HepG2 (cell line): Measurements from ENCODE around the gene MLN. TPM values are rescaled to one million over a fixed set of nuclear protein-coding genes. Genes with fewer than 3 reads are reported as not detected.

ENCODE experiments used
- ARHGAP35 ChIP-seq: sonication (generic); formaldehyde crosslinking; IDR thresholded peaks from 2 replicates; pipeline ENCODE4 v1.9.0; 2022; ENCODE audit warnings: mild to moderate bottlenecking, inconsistent platforms, moderate library complexity, missing genetic modification reagents, borderline replicate concordance
- ELF1 ChIP-seq: sonication (generic); formaldehyde crosslinking; IDR thresholded peaks from 2 replicates; pipeline ENCODE4 v1.4.0; 2020; ENCODE audit warnings: missing genetic modification reagents
- HNRNPK ChIP-seq: fragments of 200-400 bp; formaldehyde crosslinking; IDR thresholded peaks from 2 replicates; pipeline ENCODE4 v1.6.1; 2018; ENCODE audit warnings: low read length, low read depth, moderate library complexity, mild to moderate bottlenecking; ENCODE audit not compliant: poor library complexity, severe bottlenecking
- KDM3A ChIP-seq: IDR thresholded peaks from 2 replicates; pipeline ENCODE4 v1.6.1; 2018; ENCODE audit warnings: low read depth, missing compliant biosample characterization
- MAFG ChIP-seq: sonication (generic); formaldehyde crosslinking; IDR thresholded peaks from 2 replicates; pipeline ENCODE4 v1.5.1; 2020; ENCODE audit warnings: mild to moderate bottlenecking, missing genetic modification reagents
- MIER3 ChIP-seq: IDR thresholded peaks from 2 replicates; pipeline ENCODE4 v1.6.1; 2016; ENCODE audit warnings: missing compliant biosample characterization, borderline replicate concordance
- NFE2L2 ChIP-seq: fragments of 150-350 bp; IDR thresholded peaks from 2 replicates; pipeline ENCODE4 v1.6.1; 2014; ENCODE audit warnings: low read length
- RARG ChIP-seq: sonication (generic); formaldehyde crosslinking; IDR thresholded peaks from 2 replicates; pipeline ENCODE4 v1.4.0; 2020; ENCODE audit warnings: low read depth, mild to moderate bottlenecking, missing genetic modification reagents
- RFX1 ChIP-seq: fragments of 450-650 bp; IDR thresholded peaks from 2 replicates; pipeline ENCODE4 v1.6.1; 2017
- SP140L ChIP-seq: sonication (generic); formaldehyde crosslinking; IDR thresholded peaks from 2 replicates; pipeline ENCODE4 v1.4.0; 2020; ENCODE audit warnings: missing genetic modification reagents, borderline replicate concordance
- TEAD2 ChIP-seq: sonication (generic); formaldehyde crosslinking; IDR thresholded peaks from 2 replicates; pipeline ENCODE4 v1.9.0; 2021; ENCODE audit warnings: missing genetic modification reagents
- YEATS4 ChIP-seq: sonication (generic); formaldehyde crosslinking; IDR thresholded peaks from 2 replicates; pipeline ENCODE4 v1.4.0; 2020; ENCODE audit warnings: missing genetic modification reagents, borderline replicate concordance
- ZKSCAN1 ChIP-seq: fragments of 150-350 bp; IDR thresholded peaks from 2 replicates; pipeline ENCODE4 v1.6.1; 2014; ENCODE audit warnings: low read length
- ZNF557 ChIP-seq: sonication (generic); formaldehyde crosslinking; IDR thresholded peaks from 2 replicates; pipeline ENCODE4 v1.4.0; 2020; ENCODE audit warnings: missing genetic modification reagents
- ZNF841 ChIP-seq: sonication (generic); formaldehyde crosslinking; IDR thresholded peaks from 2 replicates; pipeline ENCODE4 v1.8.1; 2023; ENCODE audit warnings: missing genetic modification reagents, borderline replicate concordance
- ZSCAN9 ChIP-seq: IDR thresholded peaks from 2 replicates; pipeline ENCODE4 v1.6.1; 2016; ENCODE audit warnings: borderline replicate concordance
- polyA plus RNA-seq, 8 experiments: library from polyadenylated mRNA; depleted of rRNA in 3 of 8; stranded (reverse) in 7 of 8; unstranded in 1 of 8; fragments of >200 nt; fragmentation: Illumina TruSeq in 4 of 8; extraction: Trizol in 4 of 8; gene quantifications; 2 replicates each; pipeline versions ENCODE4 v1.2.1 to v1.2.3, GENCODE V29; 2011 to 2016; ENCODE audit warnings: low read depth in 4 of 8, missing spikeins in 1 of 8, mixed read lengths in 1 of 8; ENCODE audit not compliant: insufficient read depth in 1 of 8
- total RNA-seq, 5 experiments: library from RNA; depleted of rRNA; stranded (reverse); fragments of >200 nt; fragmentation: Illumina TruSeq; extraction: Trizol; gene quantifications; 2 replicates each; pipeline ENCODE4 v1.2.3, GENCODE V29; 2016; ENCODE audit warnings: low read depth in 1 of 5
- TF ChIP-seq, protein P1 (sequence below): IDR thresholded peaks from 2 replicates; pipeline ENCODE4 v1.6.1; 2016; ENCODE audit warnings: missing compliant biosample characterization, missing genetic modification reagents, borderline replicate concordance
- TF ChIP-seq, protein P2 (sequence below): sonication (generic); formaldehyde crosslinking; conservative IDR thresholded peaks from 2 replicates; pipeline ENCODE4 v1.4.0; 2020; ENCODE audit warnings: missing genetic modification reagents
- TF ChIP-seq, protein P3 (sequence below): sonication (generic); formaldehyde crosslinking; IDR thresholded peaks from 2 replicates; pipeline ENCODE4 v1.8.1; 2023; ENCODE audit warnings: mild to moderate bottlenecking, missing genetic modification reagents
- TF ChIP-seq, protein P4 (sequence below): sonication (generic); formaldehyde crosslinking; IDR thresholded peaks from 2 replicates; pipeline ENCODE4 v1.5.0; 2020; ENCODE audit warnings: missing genetic modification reagents
- TF ChIP-seq, protein P5 (sequence below): sonication (generic); formaldehyde crosslinking; conservative IDR thresholded peaks from 2 replicates; pipeline ENCODE4 v1.4.0; 2020; ENCODE audit warnings: mild to moderate bottlenecking, missing genetic modification reagents, moderate library complexity

Gene MLN
- total and polyA plus RNA-seq, 2 of the 13 experiments (the other 11 are each of a cell fraction or from before 2014, with no cell fraction given): not detected

DNA sequence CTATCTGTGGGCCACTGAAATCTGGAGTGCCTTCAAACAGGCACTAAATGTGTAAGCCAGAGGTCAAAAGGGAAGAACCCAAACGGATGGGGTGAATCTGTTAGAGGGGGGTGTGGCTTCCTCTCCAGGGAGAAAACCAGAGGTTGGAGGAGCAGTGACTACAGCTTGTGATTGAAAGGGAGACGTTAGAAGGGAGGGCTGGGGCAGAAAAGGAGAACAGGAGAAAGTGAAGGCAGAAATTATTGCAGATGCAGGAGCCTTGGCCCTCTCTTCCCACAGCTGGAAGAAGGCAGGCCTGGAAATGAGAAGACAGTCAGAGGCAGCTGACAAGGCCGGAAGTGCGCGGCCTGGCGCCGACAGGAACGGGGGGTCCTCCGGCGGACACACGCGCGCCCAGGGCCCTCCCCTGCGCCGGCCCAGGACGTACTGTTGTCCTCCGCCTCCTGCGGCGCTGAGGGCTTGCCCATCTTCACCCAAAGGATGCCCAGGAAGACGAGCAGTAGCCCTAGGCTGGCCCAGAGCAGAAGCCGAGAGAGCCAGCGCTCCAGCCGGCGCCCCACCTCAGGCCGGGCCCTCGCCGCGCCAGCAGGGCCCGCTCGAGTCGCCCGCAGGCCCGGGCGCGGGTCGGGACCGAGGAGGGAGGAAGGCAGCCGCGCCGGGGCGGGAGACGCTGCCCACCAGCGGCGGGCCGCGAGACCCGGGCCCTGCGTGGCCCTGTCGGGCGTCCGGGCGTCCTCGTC lies 15.7 kb downstream of the MLN start (continued):
- TF ChIP-seq, protein P1, sequence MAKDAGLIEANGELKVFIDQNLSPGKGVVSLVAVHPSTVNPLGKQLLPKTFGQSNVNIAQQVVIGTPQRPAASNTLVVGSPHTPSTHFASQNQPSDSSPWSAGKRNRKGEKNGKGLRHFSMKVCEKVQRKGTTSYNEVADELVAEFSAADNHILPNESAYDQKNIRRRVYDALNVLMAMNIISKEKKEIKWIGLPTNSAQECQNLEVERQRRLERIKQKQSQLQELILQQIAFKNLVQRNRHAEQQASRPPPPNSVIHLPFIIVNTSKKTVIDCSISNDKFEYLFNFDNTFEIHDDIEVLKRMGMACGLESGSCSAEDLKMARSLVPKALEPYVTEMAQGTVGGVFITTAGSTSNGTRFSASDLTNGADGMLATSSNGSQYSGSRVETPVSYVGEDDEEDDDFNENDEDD (CRISPR knock-in tag): peak; percentile 63
- TF ChIP-seq, protein P2, sequence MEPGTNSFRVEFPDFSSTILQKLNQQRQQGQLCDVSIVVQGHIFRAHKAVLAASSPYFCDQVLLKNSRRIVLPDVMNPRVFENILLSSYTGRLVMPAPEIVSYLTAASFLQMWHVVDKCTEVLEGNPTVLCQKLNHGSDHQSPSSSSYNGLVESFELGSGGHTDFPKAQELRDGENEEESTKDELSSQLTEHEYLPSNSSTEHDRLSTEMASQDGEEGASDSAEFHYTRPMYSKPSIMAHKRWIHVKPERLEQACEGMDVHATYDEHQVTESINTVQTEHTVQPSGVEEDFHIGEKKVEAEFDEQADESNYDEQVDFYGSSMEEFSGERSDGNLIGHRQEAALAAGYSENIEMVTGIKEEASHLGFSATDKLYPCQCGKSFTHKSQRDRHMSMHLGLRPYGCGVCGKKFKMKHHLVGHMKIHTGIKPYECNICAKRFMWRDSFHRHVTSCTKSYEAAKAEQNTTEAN (CRISPR knock-in tag): no peak; the same call in 1 of the 2 replicates
- TF ChIP-seq KDM3A (CRISPR knock-in tag) (0 out of 2 replicates have a peak, but pooled peaks have one; percentile 37), ARHGAP35 (CRISPR knock-in tag) (0 out of 2 replicates have a peak, but pooled peaks have one; percentile 21), SP140L (CRISPR knock-in tag) (no peak), NFE2L2 (no peak), RARG (CRISPR knock-in tag) (no peak), ZKSCAN1 (no peak), ZNF841 (CRISPR knock-in tag) (no peak), HNRNPK (no peak), ELF1 (CRISPR knock-in tag) (peak; percentile 89), TEAD2 (no peak), RFX1 (no peak), ZSCAN9 (CRISPR knock-in tag) (0 out of 2 replicates have a peak, but pooled peaks have one; percentile 44), MIER3 (CRISPR knock-in tag) (no peak), MAFG (CRISPR knock-in tag) (no peak), YEATS4 (0 out of 2 replicates have a peak, but pooled peaks have one; percentile 59), ZNF557 (no peak)
- TF ChIP-seq, protein P3, sequence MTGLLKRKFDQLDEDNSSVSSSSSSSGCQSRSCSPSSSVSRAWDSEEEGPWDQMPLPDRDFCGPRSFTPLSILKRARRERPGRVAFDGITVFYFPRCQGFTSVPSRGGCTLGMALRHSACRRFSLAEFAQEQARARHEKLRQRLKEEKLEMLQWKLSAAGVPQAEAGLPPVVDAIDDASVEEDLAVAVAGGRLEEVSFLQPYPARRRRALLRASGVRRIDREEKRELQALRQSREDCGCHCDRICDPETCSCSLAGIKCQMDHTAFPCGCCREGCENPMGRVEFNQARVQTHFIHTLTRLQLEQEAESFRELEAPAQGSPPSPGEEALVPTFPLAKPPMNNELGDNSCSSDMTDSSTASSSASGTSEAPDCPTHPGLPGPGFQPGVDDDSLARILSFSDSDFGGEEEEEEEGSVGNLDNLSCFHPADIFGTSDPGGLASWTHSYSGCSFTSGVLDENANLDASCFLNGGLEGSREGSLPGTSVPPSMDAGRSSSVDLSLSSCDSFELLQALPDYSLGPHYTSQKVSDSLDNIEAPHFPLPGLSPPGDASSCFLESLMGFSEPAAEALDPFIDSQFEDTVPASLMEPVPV (CRISPR knock-in tag): no peak; the same call in 1 of the 2 replicates
- TF ChIP-seq, protein P4, sequence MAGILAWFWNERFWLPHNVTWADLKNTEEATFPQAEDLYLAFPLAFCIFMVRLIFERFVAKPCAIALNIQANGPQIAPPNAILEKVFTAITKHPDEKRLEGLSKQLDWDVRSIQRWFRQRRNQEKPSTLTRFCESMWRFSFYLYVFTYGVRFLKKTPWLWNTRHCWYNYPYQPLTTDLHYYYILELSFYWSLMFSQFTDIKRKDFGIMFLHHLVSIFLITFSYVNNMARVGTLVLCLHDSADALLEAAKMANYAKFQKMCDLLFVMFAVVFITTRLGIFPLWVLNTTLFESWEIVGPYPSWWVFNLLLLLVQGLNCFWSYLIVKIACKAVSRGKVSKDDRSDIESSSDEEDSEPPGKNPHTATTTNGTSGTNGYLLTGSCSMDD (CRISPR knock-in tag): no peak
- TF ChIP-seq, protein P5, sequence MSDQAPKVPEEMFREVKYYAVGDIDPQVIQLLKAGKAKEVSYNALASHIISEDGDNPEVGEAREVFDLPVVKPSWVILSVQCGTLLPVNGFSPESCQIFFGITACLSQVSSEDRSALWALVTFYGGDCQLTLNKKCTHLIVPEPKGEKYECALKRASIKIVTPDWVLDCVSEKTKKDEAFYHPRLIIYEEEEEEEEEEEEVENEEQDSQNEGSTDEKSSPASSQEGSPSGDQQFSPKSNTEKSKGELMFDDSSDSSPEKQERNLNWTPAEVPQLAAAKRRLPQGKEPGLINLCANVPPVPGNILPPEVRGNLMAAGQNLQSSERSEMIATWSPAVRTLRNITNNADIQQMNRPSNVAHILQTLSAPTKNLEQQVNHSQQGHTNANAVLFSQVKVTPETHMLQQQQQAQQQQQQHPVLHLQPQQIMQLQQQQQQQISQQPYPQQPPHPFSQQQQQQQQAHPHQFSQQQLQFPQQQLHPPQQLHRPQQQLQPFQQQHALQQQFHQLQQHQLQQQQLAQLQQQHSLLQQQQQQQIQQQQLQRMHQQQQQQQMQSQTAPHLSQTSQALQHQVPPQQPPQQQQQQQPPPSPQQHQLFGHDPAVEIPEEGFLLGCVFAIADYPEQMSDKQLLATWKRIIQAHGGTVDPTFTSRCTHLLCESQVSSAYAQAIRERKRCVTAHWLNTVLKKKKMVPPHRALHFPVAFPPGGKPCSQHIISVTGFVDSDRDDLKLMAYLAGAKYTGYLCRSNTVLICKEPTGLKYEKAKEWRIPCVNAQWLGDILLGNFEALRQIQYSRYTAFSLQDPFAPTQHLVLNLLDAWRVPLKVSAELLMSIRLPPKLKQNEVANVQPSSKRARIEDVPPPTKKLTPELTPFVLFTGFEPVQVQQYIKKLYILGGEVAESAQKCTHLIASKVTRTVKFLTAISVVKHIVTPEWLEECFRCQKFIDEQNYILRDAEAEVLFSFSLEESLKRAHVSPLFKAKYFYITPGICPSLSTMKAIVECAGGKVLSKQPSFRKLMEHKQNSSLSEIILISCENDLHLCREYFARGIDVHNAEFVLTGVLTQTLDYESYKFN: no peak
